Measurements from ENCODE around the gene TGFB1.
"Not testable (repeated sequence)": the region's sequence is repeated elsewhere in the genome, so short reads cannot be mapped to it uniquely, and the experiment has no call there.

TGFB1 gene
- 93.3 to 160 (median 103) reads per million in 3 experiments for total RNA-seq

- peak; percentile 93 for DNase-seq
Observed at GRCh38 chr19:41353466-41354342, at the start of gene TGFB1. TGFB1 (minus strand) TSS chr19:41353922; CDS start chr19:41353044, 878 bp downstream.

DNA sequence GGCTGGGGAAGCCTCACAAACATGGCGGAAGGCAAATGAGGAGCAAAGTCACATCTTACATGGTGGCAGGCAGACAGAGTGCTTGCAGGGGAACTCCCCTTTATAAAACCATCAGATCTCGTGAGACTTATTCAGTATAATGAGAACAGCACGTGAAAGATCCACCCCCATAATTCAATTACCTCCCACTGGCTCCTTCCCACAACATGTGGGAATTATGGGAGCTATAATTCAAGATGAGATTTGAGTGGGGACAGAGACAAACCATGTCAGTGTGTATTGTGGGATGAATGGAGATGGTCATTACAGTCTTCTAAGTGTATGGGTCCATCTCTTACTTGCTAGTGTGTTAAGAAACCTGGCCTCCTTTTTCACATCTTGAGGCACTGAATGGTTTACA, 48.3 kb upstream of the TGFB1 start:
- DNase-seq: no peak

- DNase-seq: no peak
Observed at GRCh38 chr19:41401483-41401882, 47.8 kb upstream of the TGFB1 start.

DNA sequence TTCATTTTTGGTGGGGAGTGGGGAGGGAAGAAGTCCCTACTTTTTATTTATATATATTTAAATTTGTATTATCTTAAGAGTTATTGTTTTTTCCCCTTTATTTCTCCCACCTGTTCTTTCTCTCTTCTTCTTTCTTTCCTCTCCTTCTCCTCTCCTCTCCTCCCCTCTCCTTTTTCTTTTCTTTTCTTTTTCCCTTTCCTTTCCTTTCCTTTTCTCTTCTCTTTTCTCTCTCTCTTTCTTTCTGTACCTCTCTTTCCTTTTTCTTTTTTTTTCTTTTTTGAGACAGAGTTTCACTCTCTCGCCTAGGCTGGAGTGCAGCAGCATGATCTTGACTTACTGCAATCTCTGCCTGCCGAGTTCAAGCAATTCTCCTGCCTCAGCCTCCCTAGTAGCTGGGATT, 45.8 kb upstream of the TGFB1 start:
- DNase-seq: no peak

GRCh38 chr19:41399091-41399490, 45.4 kb upstream of the TGFB1 start:
- DNase-seq: no peak

GRCh38 chr19:41398598-41398997, 44.9 kb upstream of the TGFB1 start:
- no peak for DNase-seq

GRCh38 chr19:41398050-41398418, 44.3 kb upstream of the TGFB1 start:
- DNase-seq: no peak

- peak; percentile 100 for DNase-seq
Observed at GRCh38 chr19:41397086-41398049, 43.6 kb upstream of the TGFB1 start, which contains the start of the genes BCKDHA and EXOSC5. BCKDHA (plus strand) TSS chr19:41397818; CDS start chr19:41397828, 10 bp downstream. EXOSC5 (minus strand) TSS chr19:41397359; CDS start chr19:41397328, 31 bp downstream.

GRCh38 chr19:41395355-41395754, 41.6 kb upstream of the TGFB1 start:
- no peak for DNase-seq

DNA sequence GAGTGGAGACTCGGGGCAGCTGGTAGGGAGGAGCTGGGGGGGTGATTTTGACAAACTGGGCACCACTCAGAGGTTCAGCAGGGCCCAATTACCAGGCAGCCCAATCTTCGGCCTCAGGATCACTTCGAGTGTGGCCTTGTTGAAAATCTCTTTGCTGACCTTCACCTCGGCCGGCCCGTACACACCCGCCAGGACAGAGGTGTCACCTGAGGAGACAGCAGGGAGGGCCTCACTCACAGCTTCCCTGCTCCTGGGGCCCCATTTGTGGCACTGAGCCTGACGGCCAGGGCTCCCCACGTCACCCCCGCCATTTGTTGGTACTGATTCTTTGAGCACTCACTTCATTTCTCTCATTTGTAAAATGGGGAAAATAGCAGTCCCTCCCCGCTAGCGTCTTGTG, 39.1 kb upstream of the TGFB1 start:
- no peak for DNase-seq

DNA sequence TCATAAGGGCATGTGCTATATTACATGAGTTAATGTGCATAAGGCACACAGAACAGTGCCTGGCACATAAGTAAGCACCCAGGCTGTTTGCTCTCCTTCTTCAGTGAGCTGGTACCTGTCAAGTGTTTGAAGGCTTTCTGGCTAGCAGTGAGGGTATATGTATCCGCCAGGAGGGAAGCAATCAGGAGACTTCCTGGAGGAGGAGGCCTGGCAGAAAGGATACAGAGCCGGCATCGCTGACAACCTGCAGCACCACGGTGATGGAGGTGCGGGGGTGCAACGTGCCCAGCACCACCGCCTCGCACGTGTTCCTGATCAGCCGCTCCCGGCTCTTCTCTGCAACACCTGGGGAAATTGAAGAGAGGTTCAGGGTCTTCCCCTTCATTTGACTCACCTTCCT, 37.9 kb upstream of the TGFB1 start:
- no peak for DNase-seq

GRCh38 chr19:41386442-41386841, 32.7 kb upstream of the TGFB1 start:
- DNase-seq: no peak

DNA sequence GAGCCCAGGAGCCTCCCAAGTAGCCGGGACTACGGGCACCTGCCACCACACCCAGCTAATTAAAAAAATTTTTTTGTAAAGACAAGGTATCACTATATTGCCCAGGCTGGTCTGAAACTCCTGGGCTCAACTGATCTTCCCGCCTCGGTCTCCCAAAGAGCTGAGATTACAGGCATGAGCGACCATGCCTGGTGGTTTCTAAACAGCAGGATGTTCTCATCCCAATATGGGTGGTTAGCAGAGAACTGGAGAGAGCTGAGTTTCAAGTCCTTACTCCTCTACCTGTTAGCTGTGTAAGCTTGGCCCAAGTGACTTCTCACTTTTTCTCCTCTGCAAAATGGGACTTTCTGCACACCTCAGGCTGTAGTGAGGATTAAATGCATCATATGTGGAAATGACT, 30.6 kb upstream of the TGFB1 start:
- no peak for DNase-seq

GRCh38 chr19:41381536-41381935, 27.8 kb upstream of the TGFB1 start:
- DNase-seq: not testable (repeated sequence)

DNA sequence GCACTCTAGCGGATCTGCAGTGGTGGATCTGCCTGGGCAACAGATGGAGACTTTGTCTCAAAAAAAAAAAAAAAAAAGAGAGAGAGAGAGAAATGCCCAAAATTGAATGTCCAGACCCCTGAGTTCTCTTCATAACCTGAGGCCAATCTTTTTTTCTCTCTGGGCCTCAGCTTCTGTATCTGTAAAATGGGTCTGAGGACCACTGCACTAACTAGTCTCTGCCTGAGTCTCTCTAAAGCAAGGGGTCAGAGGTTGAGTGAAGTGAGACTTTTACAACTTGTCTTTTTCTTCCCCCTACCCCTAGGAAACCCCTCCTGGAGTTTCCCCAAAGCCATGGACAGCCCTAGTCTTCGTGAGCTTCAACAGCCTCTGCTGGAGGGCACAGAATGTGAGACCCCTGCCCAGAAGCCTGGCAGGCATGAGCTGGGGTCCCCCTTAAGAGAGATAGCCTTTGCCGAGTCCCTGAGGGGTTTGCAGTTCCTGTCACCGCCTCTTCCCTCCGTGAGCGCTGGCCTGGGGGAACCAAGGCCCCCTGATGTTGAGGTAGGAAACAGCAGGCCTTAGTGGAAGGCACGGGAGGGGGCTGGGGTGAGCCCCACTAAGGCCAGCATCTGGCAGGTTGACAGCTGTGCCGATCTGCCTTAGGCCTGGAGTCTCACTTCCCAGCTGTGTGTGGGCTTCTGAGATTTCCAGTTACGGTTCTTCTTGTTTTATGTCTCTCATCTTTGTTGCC, 24.4 kb upstream of the TGFB1 start:
- no peak for DNase-seq

GRCh38 chr19:41376998-41377365, 23.3 kb upstream of the TGFB1 start:
- DNase-seq: no peak

DNA sequence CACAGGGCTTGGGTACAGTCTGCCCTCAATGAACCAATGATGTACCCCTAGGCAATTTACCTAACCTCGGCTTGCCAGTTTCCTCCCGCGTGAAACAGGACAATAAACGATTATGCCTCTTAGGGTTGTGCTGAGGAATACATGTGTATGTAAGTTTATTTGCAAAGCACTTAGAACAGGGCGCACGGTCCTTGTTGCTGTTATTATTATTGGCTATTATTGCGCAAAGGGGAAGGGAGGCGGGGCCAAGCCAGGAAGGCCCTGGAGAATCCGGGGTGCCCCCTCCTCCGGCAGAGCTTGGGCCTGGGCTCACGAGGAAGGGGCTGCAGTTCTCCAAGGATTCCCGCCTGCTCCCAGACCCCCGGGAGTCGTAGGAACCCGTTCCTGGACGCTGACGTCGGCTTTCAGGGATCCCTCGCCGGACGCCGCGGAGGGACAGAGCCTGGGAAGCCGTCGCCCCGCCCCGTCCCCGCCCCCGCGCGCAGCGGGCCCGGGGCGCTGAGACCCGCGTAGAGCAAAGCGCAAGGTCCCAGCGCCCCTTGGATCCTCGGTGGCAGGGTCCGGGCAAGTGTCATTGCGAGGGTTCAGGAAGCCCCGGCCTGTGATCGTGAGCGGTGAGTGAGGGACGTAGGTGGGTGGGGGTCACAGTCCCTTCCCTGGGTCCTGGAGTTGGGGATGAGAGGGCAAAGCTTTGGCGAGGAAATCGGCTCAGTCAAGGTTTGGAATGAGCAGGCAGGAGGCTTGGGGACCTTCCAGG, 22.7 kb upstream of the TGFB1 start, which contains the start of gene TMEM91:
TSS of gene TMEM91 (plus strand) at position 293 of the 757 bp plus-strand sequence. CDS start 1,777 bp downstream, outside the sequence.
- DNase-seq: no peak

GRCh38 chr19:41373993-41374392, 20.3 kb upstream of the TGFB1 start:
- DNase-seq: no peak

DNA sequence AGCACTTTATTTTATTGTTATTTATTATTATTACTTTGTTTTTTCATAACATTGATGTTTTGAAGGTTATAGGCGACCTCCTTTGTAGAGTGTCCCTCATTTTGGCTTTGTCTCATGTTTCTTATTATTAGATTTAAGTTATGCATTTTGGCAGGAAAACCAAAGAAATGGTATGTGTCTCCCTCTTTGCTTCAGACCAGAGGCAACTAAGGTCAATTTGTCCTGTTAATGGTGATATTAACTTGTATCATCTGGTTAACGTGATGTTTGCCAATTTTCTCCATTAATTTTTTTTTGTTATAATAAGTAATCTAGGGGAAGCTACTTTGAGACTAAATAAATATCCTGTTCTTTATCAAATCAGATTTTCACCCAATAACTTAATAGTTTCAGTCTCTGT, 18.8 kb upstream of the TGFB1 start:
- no peak for DNase-seq

- no peak for DNase-seq
Observed at GRCh38 chr19:41371541-41371940, 17.8 kb upstream of the TGFB1 start.

GRCh38 chr19:41371119-41371518, 17.4 kb upstream of the TGFB1 start:
- not testable (repeated sequence) for DNase-seq

DNA sequence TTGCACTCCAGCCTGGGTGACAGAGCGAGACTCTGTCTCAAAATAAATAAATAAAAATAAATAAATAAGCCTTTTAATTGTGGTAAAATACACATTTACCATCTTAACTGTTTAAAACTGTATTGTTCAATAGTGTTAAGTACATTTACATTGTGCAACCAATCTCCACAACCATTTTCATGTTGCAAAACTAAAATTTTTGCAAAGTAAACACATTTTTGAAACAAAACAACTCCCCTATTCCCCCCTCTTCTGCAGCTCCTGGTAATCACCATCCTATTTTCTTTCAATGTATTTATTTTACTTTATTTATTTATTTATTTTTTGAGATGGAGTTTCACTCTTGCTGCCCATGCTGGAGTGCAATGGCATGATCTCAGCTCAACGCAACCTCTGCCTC, 16.0 kb upstream of the TGFB1 start:
- DNase-seq: no peak

Data from central memory CD4-positive, alpha-beta T cell (primary cell).